Right ventricle myocardium superior (tissue), 1 donor: ENCODE data around the gene CAMTA1. TPM values are rescaled to one million over a fixed set of nuclear protein-coding genes. Genes with fewer than 3 reads are reported as not detected.

Experiments
- ATAC-seq: fragments of 200-7000 bp; cut with Tn5 transposase; one replicate; pipeline ENCODE4 v1.9.1; 2020; ENCODE audit warnings: mild to moderate bottlenecking; ENCODE audit not compliant: poor library complexity
- DNase-seq: peaks from one replicate; pipeline ENCODE4 v3.0.0-alpha.2; 2020
- intact Hi-C: fragments of 100-400 bp; cut with DNase I; formaldehyde crosslinking; loops from one replicate; pipeline ENCODE4 v1.11.2; 2022
- total RNA-seq: library from RNA; stranded (reverse); fragmentation: NEBNext Ultra II Directional; extraction: Animal tissue kit (Norgen Biotek cat#: 25700); gene quantifications from one replicate; pipeline ENCODE4 v1.2.1, GENCODE V29; 2021
- donor health status: DM: no; HTN: yes; CAD: no; lungs with severe emphysema.

Gene CAMTA1
- total RNA-seq, 1 donor from 2014 or later, result 153 TPM

DNA sequence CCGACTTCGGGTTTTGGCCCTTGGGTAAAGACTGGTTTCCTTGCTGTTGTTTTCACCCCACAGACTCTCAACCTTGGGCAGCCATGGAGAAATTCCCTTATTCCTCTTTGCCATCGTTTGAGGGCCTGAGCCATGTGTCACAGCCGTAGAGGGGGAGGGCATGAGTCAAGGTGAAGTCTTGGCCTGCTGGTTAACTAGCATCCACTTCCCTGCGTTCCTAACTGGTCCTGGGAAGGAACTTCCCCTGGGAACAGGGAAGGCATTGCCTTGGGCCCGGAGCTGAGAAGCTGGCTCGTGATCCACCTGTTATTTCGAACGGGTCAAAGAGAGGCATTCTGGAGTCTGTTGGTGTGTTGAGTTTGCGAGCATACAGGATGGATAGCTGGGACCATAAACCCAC, 464.9 kb downstream of the CAMTA1 start:
- intact Hi-C loops, result no loop called here
- DNase-seq (no peak), ATAC-seq (no peak)

DNA sequence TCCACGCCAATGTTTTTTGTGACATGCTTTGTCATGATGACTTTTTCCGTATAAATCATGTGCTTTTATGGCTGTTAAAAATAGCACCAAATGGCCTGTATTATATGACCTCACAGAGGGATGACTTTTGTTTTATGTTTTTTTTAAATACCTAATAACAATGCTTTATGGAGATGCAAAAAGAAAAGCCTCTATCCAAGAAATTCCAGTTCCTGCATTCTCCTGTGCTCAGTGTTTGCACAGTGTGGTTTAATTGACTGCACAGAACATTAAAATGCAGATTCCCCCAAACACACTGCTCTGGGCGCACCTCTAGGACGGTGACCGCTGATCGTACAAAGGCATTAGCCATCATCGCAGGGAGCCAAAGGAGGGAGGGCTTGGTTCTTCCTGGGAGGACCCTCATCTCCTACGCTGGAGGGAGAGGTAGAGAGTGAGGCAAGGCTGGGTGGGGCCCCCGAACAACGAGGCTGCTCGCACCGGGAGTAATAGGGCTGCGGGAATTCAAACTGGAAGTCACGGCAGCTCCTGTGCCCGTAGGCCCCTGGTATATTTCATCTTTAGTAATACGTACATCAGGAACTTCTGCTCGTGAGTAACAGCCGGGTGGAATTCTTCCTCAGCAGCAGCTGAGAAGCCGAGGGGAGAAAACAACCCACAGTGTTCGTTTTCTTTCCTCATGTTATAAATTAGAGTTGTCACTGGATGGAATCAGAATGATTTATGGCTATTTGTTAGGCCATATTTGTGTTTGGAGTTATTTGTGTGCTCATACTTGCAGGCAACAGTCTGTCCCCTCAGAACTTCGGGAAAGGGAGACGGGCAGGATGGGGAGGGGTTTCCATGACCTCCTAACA, 465.6 kb downstream of the CAMTA1 start:
- intact Hi-C loops, result no loop called here
- DNase-seq (no peak), ATAC-seq (no peak)

DNA sequence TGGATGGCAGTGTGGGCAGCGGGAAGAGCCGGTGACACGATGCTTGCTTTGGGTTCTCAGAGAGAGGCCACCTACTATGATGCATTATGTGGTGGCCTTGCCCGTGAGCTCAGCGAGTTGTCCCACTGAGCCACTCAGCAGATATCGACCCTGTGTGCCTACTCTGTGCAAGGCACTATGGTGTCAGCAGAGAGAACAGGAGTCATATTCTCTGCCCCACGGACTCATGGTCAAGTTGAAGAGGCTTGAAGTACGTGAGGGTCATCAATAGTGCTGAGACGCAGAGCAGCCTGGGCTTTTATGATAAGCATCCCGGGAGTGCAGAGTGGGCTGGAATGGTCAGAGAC, 466.2 kb downstream of the CAMTA1 start:
- intact Hi-C loops, result no loop called here
- no peak for DNase-seq
- no peak for ATAC-seq

DNA sequence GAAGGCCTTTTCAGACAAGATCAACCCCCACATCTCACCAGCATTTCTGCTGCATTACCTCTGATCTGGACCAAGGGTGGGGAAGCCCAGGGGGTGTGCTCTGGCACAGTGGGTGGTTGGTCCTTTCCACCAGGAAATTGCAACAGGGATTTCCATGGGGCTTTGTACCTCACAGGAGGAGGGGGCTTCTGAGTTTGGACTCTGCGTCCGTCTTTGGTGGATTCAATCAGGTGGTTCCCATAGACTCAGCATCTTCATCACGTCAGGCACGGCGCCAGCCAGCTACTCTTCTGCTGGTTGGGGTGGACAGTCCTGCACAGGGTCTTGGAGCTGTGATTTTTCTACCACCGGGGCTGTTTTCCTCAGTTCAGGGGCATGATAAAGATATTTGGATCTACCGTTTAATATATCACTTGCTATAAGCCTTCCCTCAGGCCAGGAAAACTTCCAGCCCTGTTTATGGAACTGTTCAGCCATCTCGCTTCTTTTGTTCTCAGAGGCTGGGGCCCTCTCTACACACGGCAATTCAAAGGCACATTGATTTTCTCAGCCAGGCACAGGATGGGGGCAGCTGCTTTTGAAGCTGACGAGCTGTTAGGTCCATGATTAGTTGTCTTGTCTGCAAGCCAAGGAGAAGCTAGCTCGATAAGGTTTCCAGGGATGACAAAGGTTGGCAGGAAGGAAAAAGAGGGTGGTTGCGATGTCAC, 467.3 kb downstream of the CAMTA1 start:
- intact Hi-C loops, result no loop called here
- DNase-seq (no peak), ATAC-seq (no peak)

DNA sequence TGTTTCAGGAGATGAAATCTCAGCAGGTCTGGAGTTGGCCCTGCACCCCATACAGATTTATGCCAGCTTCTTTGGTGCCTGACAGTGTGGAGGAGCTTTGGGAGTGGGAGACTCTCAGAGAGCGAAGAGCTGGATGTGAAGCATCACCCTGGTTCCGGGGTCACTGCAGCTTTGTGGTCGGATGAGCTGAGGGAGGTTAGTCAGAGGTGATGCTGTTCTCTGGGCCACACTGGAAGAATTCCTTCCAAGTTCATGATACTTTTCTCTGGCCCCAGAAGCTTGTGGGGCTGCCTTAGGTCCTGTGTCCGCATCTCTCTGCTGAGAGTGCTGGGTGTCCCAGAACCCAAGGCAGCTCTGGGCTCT, 467.8 kb downstream of the CAMTA1 start:
- DNase-seq (no peak), ATAC-seq (no peak)
- intact Hi-C loops, result no loop called here

DNA sequence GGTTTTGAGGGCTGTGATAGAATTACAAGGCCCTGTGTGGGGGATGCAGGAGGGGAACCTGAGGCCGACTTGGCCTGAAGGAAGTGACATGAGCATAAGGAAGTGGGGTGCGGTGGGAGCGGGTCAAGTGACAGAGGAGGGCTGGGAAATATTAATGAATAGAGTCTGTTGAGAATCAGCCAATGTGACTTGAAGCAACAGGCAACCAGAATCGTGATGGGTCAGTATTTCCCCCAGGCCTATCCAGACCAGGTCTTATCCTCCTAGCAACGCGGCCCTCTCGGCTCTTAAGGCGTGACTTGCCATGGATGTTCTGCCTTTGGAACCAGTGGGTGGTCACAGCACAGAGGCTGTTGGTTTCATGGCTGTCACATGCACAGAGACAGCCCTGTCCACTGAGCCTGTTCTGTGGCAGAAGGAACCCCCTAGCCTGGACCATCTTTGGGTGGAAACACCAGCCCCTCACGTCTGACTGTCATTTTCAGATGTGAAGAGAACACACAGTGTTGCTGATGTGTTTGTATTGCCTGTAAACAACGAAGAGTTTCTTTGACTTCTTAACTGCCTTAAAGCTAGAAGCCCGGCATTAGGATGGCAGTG, 468.8 kb downstream of the CAMTA1 start:
- DNase-seq, result no peak
- intact Hi-C loops, result no loop called here

DNA sequence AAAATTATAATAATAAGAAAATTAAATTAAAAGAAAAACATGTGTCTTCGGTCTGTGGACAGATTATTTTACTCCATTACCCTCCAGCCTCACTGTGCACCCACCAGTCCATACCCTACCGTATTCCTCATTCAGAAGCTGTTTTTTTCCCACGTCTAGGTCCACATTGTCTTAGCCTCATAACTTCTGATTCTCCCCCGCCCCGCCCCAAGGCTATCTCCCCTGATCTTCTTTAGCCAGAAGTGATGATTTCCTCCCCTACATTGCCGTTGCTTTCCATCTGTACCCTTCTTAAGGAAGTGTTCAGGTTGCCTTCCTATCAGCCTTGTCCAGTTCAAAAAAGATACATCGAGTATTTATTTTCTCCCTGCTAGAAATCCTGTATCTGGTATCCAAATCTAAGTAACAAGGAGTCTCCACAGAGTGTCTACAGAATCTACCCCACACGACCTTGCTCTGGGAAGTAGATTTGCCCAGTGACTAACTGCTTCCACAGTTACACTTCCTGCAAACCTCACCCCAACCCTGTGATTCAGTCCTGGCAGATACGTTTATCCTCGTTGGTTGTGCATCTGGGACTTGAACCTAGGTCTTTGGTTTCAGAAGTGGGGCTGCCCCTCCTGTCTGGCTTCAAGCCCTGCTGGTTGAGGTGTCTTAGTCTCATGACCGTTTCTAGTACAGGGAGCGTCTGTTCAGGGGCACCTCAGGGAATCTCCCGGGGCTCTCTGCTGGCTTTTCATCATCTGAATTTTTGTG, 470.2 kb downstream of the CAMTA1 start:
- intact Hi-C loops, result no loop called here
- DNase-seq, result no peak
- no peak for ATAC-seq

More for the DNA sequence above, 468.8 kb downstream of the CAMTA1 start:
- ATAC-seq, result no peak

DNA sequence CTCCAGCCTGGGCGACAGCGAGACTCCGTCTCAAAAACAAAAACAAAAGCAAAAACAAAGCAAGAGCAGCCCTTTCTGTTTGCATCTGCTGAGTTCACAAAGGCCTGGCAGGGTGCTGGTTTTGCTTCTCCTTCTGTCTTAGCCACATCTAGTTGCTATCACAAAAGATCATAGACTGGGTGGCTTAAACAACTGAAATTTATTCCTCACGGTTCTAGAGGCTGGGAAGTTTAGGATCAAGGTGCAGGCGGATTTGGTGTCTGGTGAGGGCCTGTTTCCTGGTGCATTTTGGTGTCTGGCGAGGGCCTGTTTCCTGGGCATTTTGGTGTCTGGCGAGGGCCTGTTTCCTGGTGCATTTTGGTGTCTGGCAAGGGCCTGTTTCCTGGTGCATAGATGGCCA, 471.3 kb downstream of the CAMTA1 start:
- ATAC-seq (no peak), DNase-seq (no peak)
- intact Hi-C loops, result no loop called here

DNA sequence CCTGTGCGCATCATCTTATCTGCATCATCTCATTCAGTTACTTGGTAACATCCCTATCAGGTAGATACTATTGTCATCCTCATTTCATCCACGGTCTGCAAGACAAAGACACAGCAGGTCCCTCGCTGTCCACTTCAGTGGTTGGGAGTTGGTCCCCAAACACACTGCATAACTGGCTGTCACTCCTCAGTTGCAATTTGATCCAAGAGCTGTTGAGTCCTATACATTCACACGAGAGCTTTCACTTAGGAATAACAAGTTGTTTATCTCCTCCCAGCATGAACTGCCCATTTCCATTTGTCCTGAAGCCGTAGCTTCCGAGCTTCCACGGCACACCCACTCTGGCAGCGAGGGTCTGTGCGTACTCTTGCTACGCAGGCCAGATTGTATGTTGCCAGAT, 472.0 kb downstream of the CAMTA1 start:
- intact Hi-C loops, result no loop called here
- DNase-seq, result no peak
- no peak for ATAC-seq

DNA sequence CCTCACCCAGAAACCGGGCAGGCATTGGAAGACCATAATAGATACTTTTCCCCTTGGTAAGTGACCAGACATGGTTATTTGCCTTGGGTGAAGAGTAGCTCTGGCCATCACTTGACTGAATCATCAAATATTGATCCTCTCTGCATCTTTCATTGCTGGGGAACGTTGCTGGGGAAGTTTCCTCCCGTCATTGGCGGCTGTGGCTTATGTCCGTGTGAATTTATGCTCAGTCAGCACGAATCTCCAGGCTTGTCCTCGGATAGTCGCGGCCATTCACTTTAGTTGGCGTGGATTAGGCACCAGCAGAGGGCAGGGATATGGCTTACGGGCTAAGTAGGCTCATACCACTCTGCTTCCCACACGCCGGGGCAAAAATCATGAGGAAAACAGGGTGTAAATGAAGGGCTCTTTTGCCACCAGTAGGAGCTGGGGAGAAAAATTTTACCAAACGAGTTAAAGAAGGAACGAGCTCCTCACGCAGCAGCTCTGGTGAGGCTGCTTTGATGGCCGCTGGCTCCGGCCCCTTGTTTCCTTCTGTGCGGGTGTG, 473.4 kb downstream of the CAMTA1 start:
- no peak for DNase-seq
- intact Hi-C loops, result no loop called here
- no peak for ATAC-seq

DNA sequence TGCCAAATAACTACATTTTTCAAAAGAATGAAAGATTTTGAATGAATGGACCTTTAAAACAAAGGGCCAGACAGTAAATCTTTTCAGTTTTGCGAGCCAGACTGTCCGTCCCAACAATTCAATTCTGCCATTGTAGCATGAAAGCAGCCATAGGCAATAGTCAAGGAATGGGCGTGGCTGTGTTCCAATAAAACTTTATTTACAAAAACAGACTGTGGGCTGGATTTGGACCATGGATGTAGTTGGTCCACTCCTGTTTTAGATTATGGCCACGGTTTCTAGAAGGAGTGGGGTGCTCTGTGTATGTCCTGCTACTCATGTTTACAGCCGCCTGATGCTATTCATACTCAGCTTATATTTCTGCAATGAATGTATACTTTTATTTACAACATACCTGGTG, 474.7 kb downstream of the CAMTA1 start:
- intact Hi-C loops, result no loop called here
- ATAC-seq (no peak), DNase-seq (no peak)

DNA sequence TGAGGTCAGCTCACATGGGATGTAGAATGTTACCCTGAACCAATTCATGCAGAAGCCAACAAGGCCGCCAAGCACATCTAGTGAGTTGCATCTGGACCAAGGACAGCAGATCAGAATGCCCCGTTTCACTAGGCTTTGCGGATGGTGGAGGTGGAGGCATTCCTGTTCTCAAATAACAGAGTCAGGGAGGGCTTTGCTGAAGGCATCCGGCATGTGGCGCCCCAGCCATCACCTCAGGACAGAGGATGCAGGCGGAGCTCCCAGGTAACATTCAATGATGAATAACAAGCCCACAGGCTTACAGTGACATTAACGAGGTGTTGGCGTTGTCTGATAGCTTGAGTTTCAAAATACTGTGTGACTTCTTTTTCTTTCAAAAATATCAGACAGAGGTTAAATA, 476.2 kb downstream of the CAMTA1 start:
- intact Hi-C loops, result no loop called here
- ATAC-seq, result no peak
- DNase-seq, result no peak

DNA sequence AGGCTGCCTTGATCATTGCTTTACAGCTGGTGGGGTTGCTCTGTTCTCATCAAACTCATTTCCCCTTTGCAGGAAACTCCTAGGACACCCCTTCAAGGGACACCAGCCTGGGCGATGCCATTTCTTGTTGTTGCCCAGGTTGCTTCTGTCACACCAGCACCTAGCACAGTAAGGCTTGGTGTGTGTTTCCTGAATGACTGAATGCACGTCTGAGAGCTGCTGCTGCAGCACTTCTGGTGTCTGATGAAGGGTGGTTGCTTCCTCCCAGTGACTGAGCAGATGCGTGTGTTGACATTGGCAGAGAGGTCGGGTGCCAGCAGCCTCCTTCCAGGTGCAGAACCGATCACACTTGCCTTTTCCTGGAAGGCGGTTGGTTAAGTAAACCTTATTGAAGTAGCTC, 477.4 kb downstream of the CAMTA1 start:
- DNase-seq (no peak), ATAC-seq (no peak)
- intact Hi-C loops, result no loop called here

DNA sequence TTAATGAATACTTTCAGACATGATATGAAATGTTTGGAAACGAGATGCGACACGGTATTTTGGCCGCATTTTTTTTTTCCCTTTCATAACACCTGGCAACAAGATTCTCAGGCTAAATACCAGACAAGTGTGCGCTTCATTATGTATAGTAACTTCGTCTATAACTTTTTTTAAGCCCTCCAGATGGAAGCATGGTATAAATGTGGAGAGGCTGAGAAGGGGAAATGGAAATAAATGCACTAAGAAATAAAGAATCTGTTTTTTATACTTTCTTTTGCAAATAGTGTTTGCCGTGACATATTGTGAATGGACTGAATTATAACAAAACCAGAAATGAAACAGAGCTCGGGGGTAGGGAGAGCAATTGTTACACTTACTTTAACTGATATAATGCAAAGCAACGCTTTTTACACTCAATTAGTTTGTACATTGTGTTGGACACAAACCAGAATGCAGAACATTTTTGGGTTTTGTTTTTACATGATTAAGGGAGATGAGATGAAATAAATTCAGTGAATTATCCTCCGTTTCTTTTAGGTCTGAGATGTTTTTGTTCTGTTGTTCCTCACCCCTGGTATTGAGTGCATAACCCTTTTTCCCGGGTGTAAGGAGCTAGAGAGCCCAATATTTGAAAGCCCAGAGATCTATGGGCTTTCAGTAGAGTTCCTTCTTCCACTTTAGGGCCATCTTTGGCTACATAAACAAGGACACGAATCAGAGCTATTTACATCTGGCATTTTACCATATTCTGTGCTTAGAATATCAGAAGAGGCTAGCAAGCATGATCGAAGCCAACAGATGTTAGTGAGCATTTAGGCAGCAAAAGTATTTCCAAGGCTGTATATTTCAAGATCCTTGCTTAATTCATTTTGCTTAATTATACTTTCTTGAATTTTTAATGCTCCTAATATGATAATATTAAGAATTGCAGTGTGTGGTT, 478.0 kb downstream of the CAMTA1 start:
- DNase-seq (no peak), ATAC-seq (no peak)
- intact Hi-C loops, result no loop called here

DNA sequence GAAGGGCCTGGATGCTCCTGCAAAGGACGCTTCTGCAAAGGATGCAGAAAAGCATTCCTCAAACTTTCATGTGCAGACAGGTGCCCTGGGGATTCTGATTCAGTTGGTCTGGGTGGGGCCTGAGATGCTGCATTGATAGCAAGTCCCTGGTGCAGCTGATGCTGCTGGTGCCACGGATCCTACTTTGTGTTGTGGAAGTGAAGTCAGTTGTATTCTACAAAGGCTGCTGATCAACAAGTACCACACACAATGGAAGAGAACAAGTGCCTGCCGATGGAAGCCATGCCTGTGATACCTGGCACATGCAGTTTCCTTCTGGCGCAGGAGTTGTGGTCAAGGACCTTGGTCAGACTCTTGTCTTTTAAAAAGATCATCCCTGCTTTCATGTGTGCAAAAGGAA, 478.8 kb downstream of the CAMTA1 start:
- no peak for ATAC-seq
- intact Hi-C loops, result no loop called here

DNA sequence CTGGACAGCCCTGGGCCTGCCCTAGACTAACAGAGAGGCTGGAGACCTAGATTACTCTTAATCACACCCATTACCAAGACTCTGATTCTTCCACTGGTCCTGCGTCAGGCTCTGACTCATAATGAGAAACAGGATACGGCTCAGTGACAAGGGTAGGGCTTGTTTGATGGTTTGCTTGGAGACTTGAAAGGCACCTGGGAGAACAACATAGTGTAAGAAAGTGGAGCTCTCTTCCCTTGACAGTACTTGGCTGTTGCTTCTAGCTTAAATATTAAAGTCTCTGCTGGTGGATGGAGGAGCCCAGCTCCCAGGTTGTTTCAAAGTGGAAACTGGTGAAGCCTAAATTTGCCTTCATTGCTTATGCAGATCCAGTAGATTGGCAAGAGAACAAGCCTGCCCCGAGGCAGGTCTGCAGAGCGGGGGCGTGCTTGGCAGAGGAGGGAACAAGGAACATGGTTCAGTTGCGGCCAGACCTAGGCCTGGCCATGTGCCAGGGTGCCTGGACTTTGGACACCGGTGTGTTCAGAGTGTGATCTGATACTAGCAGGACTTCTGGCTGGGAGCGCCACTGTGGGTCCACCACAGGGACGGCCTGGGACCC, 480.6 kb downstream of the CAMTA1 start:
- DNase-seq (no peak), ATAC-seq (no peak)
- intact Hi-C loops, result no loop called here

More for the DNA sequence above, 478.8 kb downstream of the CAMTA1 start:
- DNase-seq, result no peak

DNA sequence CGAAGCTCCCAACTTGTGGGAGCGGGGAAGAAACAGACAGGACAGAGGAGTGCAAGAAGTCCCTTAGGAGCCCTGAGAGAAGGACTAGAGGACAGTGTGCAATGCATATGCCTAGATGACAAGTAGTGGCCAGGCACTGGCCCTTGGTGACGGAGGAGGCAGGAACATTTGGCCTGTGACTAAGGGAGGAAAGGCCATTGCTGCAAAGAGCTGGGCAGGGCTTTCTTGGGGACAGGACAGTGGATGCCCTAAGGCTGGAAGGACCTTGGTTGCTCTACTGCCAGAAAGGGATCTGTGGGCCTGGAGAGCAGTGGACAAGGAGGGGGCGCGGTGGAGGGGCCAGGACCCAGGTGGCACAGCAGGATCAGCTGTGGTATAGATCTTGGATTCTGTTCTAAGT, 481.3 kb downstream of the CAMTA1 start:
- ATAC-seq, result no peak
- DNase-seq, result no peak
- intact Hi-C loops, result no loop called here

DNA sequence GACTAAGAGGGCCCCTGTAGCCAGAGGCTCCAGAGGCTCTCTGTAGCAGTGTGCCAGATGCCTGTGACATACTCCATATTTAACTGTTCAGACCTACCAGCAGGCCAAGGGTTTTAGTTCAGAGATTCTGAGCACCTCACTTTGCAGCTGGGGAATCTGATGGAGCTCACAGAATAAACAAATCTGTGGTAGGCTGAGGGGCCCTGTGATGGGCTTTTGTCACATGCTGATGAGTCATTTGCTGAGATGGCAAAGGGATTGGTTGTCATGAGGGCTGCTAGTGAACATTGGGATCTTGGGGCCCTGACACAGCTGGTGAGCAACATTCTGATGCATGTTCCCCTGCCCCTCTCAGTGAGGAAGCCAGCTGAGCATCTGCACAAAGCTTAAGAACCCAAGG, 482.2 kb downstream of the CAMTA1 start:
- DNase-seq, result no peak
- no peak for ATAC-seq
- intact Hi-C loops, result no loop called here
